K562 (cell line): Measurements from ENCODE around the gene EXOC3L1. TPM values are rescaled to one million over a fixed set of nuclear protein-coding genes. Genes with fewer than 3 reads are reported as not detected.
A peak's percentile ranks its signal among the peaks of the same experiment; 100 is the strongest.

Experiments used
- CBFB ChIP-seq: sonication (generic); formaldehyde crosslinking; IDR thresholded peaks from 2 replicates; pipeline ENCODE4 v1.4.0; 2020; ENCODE audit warnings: mild to moderate bottlenecking, missing genetic modification reagents
- CREB3 ChIP-seq: fragments of 450-650 bp; conservative IDR thresholded peaks from 2 replicates; pipeline ENCODE4 v1.6.1; 2016; ENCODE audit warnings: missing genetic modification characterization, low read depth, mild to moderate bottlenecking, missing compliant biosample characterization, moderate library complexity
- KDM2B ChIP-seq: fragments of 250-450 bp; sonication (Bioruptor Pico); IDR thresholded peaks from 2 replicates; pipeline ENCODE4 v1.8.0; 2021; ENCODE audit warnings: mild to moderate bottlenecking, moderate library complexity
- LCOR ChIP-seq: sonication (generic); formaldehyde crosslinking; IDR thresholded peaks from 2 replicates; pipeline ENCODE4 v1.8.0; 2022; ENCODE audit warnings: mild to moderate bottlenecking, missing genetic modification reagents
- NR1H2 ChIP-seq: sonication (generic); formaldehyde crosslinking; IDR thresholded peaks from 2 replicates; pipeline ENCODE4 v1.4.0; 2020; ENCODE audit warnings: mild to moderate bottlenecking, missing genetic modification reagents
- SMAD4 ChIP-seq: fragments of 250-450 bp; sonication (Bioruptor Pico); conservative IDR thresholded peaks from 2 replicates; pipeline ENCODE4 v1.8.0; 2021; ENCODE audit warnings: inconsistent platforms, mild to moderate bottlenecking, moderate library complexity
- TAF1 ChIP-seq: IDR thresholded peaks from 2 replicates; pipeline ENCODE4 v1.6.1; 2011; ENCODE audit warnings: mild to moderate bottlenecking, low read length, moderate library complexity; ENCODE audit not compliant: insufficient read depth, control insufficient read depth, severe bottlenecking; ENCODE audit errors: extremely low read depth
- XRCC3 ChIP-seq: fragments of 450-650 bp; IDR thresholded peaks from 2 replicates; pipeline ENCODE4 v1.6.1; 2017; ENCODE audit warnings: mild to moderate bottlenecking, moderate library complexity
- ZBTB40 ChIP-seq, 2 experiments: fragments of 450-650 bp in 1 of 2; sonication (generic) in 1 of 2; formaldehyde crosslinking in 1 of 2; IDR thresholded peaks; 2 replicates each; pipeline versions ENCODE4 v1.7.1 to v1.9.0; 2016 to 2022; ENCODE audit warnings: inconsistent platforms in 1 of 2, mild to moderate bottlenecking in 1 of 2, missing genetic modification reagents in 1 of 2
- ZBTB49 ChIP-seq: sonication (generic); formaldehyde crosslinking; IDR thresholded peaks from 2 replicates; pipeline ENCODE4 v1.8.0; 2022; ENCODE audit warnings: missing genetic modification reagents, mild to moderate bottlenecking, borderline replicate concordance
- ZFP91 ChIP-seq: sonication (generic); formaldehyde crosslinking; IDR thresholded peaks from 2 replicates; pipeline ENCODE4 v1.8.0; 2022; ENCODE audit warnings: mild to moderate bottlenecking, missing genetic modification reagents
- ZFPM2 ChIP-seq: fragments of 250-450 bp; sonication (Bioruptor Pico); IDR thresholded peaks from 2 replicates; pipeline ENCODE4 v1.5.1; 2022; ENCODE audit warnings: mild to moderate bottlenecking
- polyA plus RNA-seq, 8 experiments: library from polyadenylated mRNA; depleted of rRNA in 4 of 8; stranded (reverse) in 5 of 8; unstranded in 3 of 8; fragments of >200 nt; fragmentation: Nextera tagmentation in 2 of 8; fragmentation: Illumina TruSeq in 1 of 8; extraction: Ambion mirVana in 2 of 8; extraction: Trizol in 1 of 8; gene quantifications; 2 replicates each; pipeline versions ENCODE4 v1.2.1 to v1.2.3, GENCODE V29; 2011 to 2014; ENCODE audit warnings: inconsistent platforms in 1 of 8, missing spikeins in 1 of 8
- total RNA-seq, 7 experiments: library from RNA; depleted of rRNA in 6 of 7; stranded (reverse); fragments of >200 nt in 6 of 7; fragmentation: Illumina TruSeq in 2 of 7; extraction: Trizol in 2 of 7; gene quantifications; 2 replicates each; pipeline versions ENCODE4 v1.2.1 to v1.2.3, GENCODE V29; 2011 to 2021; ENCODE audit warnings: low replicate concordance in 1 of 7

Gene EXOC3L1
- total and polyA plus RNA-seq, 9 of the 15 experiments (the other 6 are each of a cell fraction or from before 2014, with no cell fraction given): 0.08 TPM; not detected in 8

GRCh38 chr16:67191995-67192681 lies 2.2 kb upstream of the EXOC3L1 start, which contains the start of gene E2F4 (continued):
- TF ChIP-seq ZBTB49 (CRISPR knock-in tag) (no peak), ZFPM2 (CRISPR knock-in tag) (no peak), ZBTB40 (IDR thresholded peaks at IDR 0.05) (peak; percentile 96), ZBTB40 (CRISPR knock-in tag; IDR thresholded peaks at IDR 0.05) (no peak), SMAD4 (CRISPR knock-in tag) (peak; percentile 74), TAF1 (peak; percentile 53), CREB3 (tag) (no peak), XRCC3 (no peak), ZFP91 (no peak), LCOR (peak; percentile 69; the same call in 1 of the 2 replicates), NR1H2 (CRISPR knock-in tag) (no peak), CBFB (CRISPR knock-in tag) (no peak), KDM2B (no peak)
